MM.1S (cell line): ENCODE measurements around the gene ACO1.
A peak's percentile ranks its signal among the peaks of the same experiment; 100 is the strongest.

ENCODE experiments used
- DNase-seq: peaks from one replicate; pipeline ENCODE4 v3.0.0-alpha.2; 2015
- H2AFZ ChIP-seq: fragments of 300-600 bp; sonication (generic); 2 replicates; pipeline ENCODE4 v1.6.0; 2016; ENCODE audit warnings: antibody characterized with exemption, low read length
- H3F3A ChIP-seq: fragments of 300-600 bp; sonication (generic); 2 replicates; pipeline ENCODE4 v1.6.1; 2016; ENCODE audit warnings: mild to moderate bottlenecking, antibody characterized with exemption, low read length, moderate library complexity, mixed read lengths; ENCODE audit not compliant: insufficient read depth
- H3K27ac ChIP-seq: fragments of 300-600 bp; sonication (generic); 2 replicates; pipeline ENCODE4 v1.5.1; 2016; ENCODE audit warnings: mild to moderate bottlenecking, low read length
- H3K27me3 ChIP-seq: fragments of 300-600 bp; sonication (generic); replicated peaks from 2 replicates; pipeline ENCODE4 v1.6.0; 2016; ENCODE audit warnings: low read length; ENCODE audit not compliant: insufficient read depth
- H3K36me3 ChIP-seq: fragments of 300-600 bp; sonication (generic); replicated peaks from 2 replicates; pipeline ENCODE4 v1.6.1; 2016; ENCODE audit warnings: mild to moderate bottlenecking, low read length, mixed read lengths; ENCODE audit not compliant: insufficient read depth
- H3K4me1 ChIP-seq: fragments of 300-600 bp; sonication (generic); 2 replicates; pipeline ENCODE4 v1.6.1; 2016; ENCODE audit warnings: low read length, mixed read lengths
- H3K4me2 ChIP-seq: fragments of 300-600 bp; sonication (generic); 2 replicates; pipeline ENCODE4 v1.6.0; 2016; ENCODE audit warnings: low read depth, low read length
- H3K4me3 ChIP-seq: fragments of 300-600 bp; sonication (generic); 2 replicates; pipeline ENCODE4 v1.5.1; 2016; ENCODE audit warnings: low read length, mixed read lengths
- H3K79me2 ChIP-seq: fragments of 300-600 bp; sonication (generic); 2 replicates; pipeline ENCODE4 v1.6.1; 2016; ENCODE audit warnings: mixed run types, low read length, mixed read lengths
- H3K9ac ChIP-seq: fragments of 300-600 bp; sonication (generic); 2 replicates; pipeline ENCODE4 v1.6.1; 2016; ENCODE audit warnings: low read length, mixed read lengths
- H3K9me2 ChIP-seq: fragments of 300-600 bp; sonication (generic); replicated peaks from 2 replicates; pipeline ENCODE4 v1.6.1; 2016; ENCODE audit warnings: mild to moderate bottlenecking, low read length, mixed read lengths; ENCODE audit not compliant: insufficient read depth
- H3K9me3 ChIP-seq: fragments of 300-600 bp; sonication (generic); replicated peaks from 2 replicates; pipeline ENCODE4 v1.6.1; 2016; ENCODE audit warnings: mild to moderate bottlenecking, low read length, mixed read lengths; ENCODE audit not compliant: insufficient read depth
- H4K20me1 ChIP-seq: fragments of 300-600 bp; sonication (generic); 2 replicates; pipeline ENCODE4 v1.6.1; 2016; ENCODE audit warnings: mild to moderate bottlenecking, low read length, moderate library complexity, mixed read lengths; ENCODE audit not compliant: insufficient read depth
- EZH2 ChIP-seq: fragments of 300-600 bp; sonication (generic); optimal IDR thresholded peaks from 2 replicates; pipeline ENCODE3; 2017; ENCODE audit warnings: low read depth, mild to moderate bottlenecking, antibody characterized with exemption, low read length, mixed read lengths
- EZH2phosphoT487 ChIP-seq: fragments of 300-600 bp; sonication (generic); IDR thresholded peaks from 2 replicates; pipeline ENCODE4 v1.6.1; 2018; ENCODE audit warnings: antibody characterized with exemption, low read length
- TF ChIP-seq, protein P1 (sequence below): fragments of 300-600 bp; sonication (generic); IDR thresholded peaks from 2 replicates; pipeline ENCODE4 v1.5.1; 2016; ENCODE audit warnings: antibody characterized with exemption, low read length, mixed read lengths

Gene ACO1

DNA sequence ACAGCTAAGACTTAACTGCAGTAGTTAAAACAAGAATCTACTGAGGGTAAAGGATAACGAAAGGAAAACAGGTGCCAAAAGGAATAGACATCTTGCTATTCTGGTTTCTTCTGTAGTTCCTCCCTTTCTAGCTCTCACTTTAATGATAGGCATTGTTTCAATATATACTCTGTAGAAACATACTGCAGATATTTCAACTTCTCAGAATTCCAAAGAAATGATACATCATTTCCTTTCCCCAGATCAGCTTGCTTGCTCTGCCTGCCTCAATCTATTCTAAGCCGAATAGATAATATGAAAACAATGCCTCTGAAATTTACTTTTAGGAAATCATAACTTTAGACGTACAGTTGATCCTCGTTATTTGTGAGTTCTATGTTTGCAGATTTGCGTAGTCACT lies 46.3 kb downstream of the ACO1 start:
- Histone ChIP-seq H3K4me1 (no peaks in the 10 kb centered on the region), H3K27me3 (no peaks in the 10 kb centered on the region), H3K4me2 (no peak overlapping the region), H3F3A (no peaks in the 10 kb centered on the region), H3K9ac (no peak overlapping the region), H3K79me2 (no peaks in the 10 kb centered on the region), H4K20me1 (no peaks in the 10 kb centered on the region), H3K36me3 (no peaks in the 10 kb centered on the region), H3K9me3 (no peaks in the 10 kb centered on the region), H3K9me2 (no peaks in the 10 kb centered on the region), H2AFZ (no peak overlapping the region), H3K27ac (no peak overlapping the region), H3K4me3 (no peak overlapping the region)
- TF ChIP-seq EZH2 = no peak
- TF ChIP-seq, protein P1, sequence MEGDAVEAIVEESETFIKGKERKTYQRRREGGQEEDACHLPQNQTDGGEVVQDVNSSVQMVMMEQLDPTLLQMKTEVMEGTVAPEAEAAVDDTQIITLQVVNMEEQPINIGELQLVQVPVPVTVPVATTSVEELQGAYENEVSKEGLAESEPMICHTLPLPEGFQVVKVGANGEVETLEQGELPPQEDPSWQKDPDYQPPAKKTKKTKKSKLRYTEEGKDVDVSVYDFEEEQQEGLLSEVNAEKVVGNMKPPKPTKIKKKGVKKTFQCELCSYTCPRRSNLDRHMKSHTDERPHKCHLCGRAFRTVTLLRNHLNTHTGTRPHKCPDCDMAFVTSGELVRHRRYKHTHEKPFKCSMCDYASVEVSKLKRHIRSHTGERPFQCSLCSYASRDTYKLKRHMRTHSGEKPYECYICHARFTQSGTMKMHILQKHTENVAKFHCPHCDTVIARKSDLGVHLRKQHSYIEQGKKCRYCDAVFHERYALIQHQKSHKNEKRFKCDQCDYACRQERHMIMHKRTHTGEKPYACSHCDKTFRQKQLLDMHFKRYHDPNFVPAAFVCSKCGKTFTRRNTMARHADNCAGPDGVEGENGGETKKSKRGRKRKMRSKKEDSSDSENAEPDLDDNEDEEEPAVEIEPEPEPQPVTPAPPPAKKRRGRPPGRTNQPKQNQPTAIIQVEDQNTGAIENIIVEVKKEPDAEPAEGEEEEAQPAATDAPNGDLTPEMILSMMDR = no peak
- no peak for TF ChIP-seq EZH2phosphoT487
- DNase-seq = no peak

DNA sequence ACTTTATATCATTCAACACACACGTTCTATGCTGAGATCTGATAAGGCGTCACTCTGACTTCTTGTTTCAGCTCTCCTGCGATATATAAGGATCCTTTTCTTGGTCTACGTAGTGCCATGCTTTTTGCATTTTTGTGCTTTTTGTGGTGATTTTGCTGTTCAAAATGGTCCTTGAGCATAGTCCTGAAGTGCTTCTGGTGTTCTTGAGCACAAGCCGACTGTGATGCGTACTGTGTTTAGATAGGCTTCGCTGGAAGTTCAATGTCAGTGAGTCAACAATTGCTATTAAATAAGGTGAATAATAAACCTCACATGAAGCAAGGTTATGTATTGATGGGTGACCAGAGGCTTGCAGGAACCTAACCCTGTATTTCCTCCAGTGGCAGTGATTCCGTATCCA lies 46.8 kb downstream of the ACO1 start:
- Histone ChIP-seq H3K9ac (no peak overlapping the region), H3K4me3 (no peak overlapping the region), H2AFZ (no peak overlapping the region), H3K9me2 (no peaks in the 10 kb centered on the region), H3K4me2 (no peak overlapping the region), H4K20me1 (no peaks in the 10 kb centered on the region), H3F3A (no peaks in the 10 kb centered on the region), H3K4me1 (no peaks in the 10 kb centered on the region), H3K9me3 (no peaks in the 10 kb centered on the region), H3K36me3 (no peaks in the 10 kb centered on the region), H3K27ac (no peak overlapping the region), H3K27me3 (no peaks in the 10 kb centered on the region), H3K79me2 (no peaks in the 10 kb centered on the region)
- no peak for DNase-seq
- TF ChIP-seq, protein P1 = no peak
- TF ChIP-seq EZH2phosphoT487 (no peak), EZH2 (no peak)

DNA sequence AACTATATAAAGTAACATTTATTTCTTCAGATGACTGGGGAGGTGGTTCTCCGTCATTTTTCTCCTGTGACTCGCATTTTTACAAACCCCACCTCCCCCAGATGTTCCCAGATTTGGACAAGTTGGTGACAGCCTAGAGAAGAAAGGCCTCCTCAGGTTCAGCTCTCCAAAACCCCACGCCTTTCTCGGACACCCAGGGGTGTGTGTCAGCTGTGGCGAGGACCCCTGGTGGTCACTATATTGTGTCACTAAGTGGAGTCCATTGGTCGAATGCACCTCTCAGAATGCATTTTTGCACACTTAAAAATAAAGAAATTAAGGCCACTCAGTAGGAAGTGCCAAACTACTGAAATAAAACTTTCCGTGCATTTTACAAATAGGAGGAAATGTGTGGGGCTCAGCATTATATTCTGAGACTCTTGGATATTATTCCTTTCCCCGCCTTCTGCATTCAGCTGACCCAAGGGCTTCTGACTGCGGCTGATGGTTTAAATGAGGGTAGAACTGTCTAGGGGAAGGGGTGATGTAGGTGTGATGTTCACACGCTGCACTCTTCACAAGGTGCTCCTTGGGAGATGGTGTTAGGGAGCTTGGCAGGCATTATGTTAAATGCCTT lies 47.6 kb downstream of the ACO1 start:
- H4K20me1 ChIP-seq = no peaks in the 10 kb centered on the region
- H3K9ac ChIP-seq = no peak overlapping the region
- no peaks in the 10 kb centered on the region for H3K9me3 ChIP-seq
- no peak overlapping the region for H3K4me3 ChIP-seq
- no peaks in the 10 kb centered on the region for H3K36me3 ChIP-seq
- DNase-seq = no peak
- H3F3A ChIP-seq = no peaks in the 10 kb centered on the region
- H2AFZ ChIP-seq = no peak overlapping the region
- no peak overlapping the region for H3K4me2 ChIP-seq
- TF ChIP-seq EZH2phosphoT487 (no peak), EZH2 (no peak)
- TF ChIP-seq, protein P1 = peak; percentile 53
- no peaks in the 10 kb centered on the region for H3K9me2 ChIP-seq
- H3K27ac ChIP-seq = no peak overlapping the region
- no peaks in the 10 kb centered on the region for H3K27me3 ChIP-seq
- H3K79me2 ChIP-seq = no peaks in the 10 kb centered on the region
- H3K4me1 ChIP-seq = no peaks in the 10 kb centered on the region
